Measurements from ENCODE around the gene ZNF512B. TPM values are rescaled to one million over a fixed set of nuclear protein-coding genes. Genes with fewer than 3 reads are reported as not detected.

The ZNF512B gene
- total RNA-seq, 1 donor from 2014 or later = 49.4 TPM

DNA sequence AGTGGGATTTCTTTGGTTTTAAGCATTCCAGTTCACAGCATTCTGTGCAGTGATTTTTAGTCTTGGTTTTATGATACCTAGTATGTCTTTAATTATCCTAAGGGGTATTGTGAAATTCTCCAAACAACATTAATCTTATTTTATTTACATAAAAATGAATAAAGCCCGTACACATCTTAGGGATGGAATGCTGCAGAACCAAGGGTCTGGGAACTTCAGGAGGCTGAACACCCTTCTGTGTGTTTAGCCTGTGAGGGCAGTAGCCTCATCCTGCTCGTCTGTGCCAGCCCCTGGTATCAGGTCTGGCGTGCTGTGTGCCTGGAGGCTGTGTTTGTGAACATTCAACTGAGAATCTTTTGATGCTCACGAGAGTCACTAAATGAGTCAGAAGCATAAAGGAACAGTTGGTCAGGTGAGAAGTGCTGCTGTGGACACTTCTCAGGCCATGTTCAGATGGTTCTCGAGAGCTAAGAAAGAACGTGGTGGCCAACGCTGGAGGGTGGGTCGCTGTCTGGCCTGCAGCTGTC lies 41.0 kb upstream of the ZNF512B start:
- no peak overlapping the region for H3K4me3 Mint-ChIP-seq (ENCODE audit: low read depth)
- H3K4me1 Mint-ChIP-seq (ENCODE audit: low read depth) = no peaks in the 10 kb centered on the region
- TF ChIP-seq, protein P1, sequence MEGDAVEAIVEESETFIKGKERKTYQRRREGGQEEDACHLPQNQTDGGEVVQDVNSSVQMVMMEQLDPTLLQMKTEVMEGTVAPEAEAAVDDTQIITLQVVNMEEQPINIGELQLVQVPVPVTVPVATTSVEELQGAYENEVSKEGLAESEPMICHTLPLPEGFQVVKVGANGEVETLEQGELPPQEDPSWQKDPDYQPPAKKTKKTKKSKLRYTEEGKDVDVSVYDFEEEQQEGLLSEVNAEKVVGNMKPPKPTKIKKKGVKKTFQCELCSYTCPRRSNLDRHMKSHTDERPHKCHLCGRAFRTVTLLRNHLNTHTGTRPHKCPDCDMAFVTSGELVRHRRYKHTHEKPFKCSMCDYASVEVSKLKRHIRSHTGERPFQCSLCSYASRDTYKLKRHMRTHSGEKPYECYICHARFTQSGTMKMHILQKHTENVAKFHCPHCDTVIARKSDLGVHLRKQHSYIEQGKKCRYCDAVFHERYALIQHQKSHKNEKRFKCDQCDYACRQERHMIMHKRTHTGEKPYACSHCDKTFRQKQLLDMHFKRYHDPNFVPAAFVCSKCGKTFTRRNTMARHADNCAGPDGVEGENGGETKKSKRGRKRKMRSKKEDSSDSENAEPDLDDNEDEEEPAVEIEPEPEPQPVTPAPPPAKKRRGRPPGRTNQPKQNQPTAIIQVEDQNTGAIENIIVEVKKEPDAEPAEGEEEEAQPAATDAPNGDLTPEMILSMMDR (IDR thresholded peaks at IDR 0.05; ENCODE audit: unreplicated experiment) = no peak
- DNase-seq (ENCODE audit: low spot score, unreplicated experiment) = no peak
- H3K27ac Mint-ChIP-seq = no peak overlapping the region
- no peaks in the 10 kb centered on the region for H3K9me3 Mint-ChIP-seq (ENCODE audit: low read depth)
- H3K36me3 Mint-ChIP-seq (ENCODE audit: insufficient read depth) = peaks cover 22% of the 10 kb centered on the region
- no peaks in the 10 kb centered on the region for H3K27me3 Mint-ChIP-seq

DNA sequence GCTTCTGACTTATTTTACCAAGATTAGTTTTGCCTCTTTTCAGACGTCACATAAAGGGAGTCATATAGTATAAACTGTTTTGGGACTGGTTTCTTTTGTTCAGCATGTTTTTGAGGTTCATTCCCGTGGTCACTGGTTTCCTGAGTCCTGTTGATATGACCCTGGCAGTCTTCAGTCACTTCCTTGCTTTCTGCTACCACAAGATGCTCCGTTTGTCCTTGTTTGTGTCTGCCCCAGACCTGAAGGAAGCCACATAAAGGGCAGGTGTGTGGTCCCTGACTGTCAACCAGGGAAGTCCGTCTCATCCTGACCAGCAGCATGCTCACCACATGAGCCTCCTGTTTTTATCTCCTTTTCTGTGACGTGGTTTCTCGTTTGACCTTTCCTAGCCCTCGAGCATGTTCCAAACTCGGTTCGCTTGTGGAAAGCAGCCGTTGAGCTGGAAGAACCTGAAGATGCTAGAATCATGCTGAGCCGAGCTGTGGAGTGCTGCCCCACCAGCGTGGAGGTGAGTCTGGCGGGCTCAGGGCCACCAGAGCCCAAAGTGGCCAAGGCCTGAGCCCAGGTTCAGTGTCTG lies 40.2 kb upstream of the ZNF512B start:
- TF ChIP-seq, protein P1 (IDR thresholded peaks at IDR 0.05; ENCODE audit: unreplicated experiment) = no peak
- Mint-ChIP-seq H3K4me3 (ENCODE audit: low read depth) (no peak overlapping the region), H3K36me3 (ENCODE audit: insufficient read depth) (peaks cover 27% of the 10 kb centered on the region), H3K4me1 (ENCODE audit: low read depth) (no peaks in the 10 kb centered on the region), H3K9me3 (ENCODE audit: low read depth) (no peaks in the 10 kb centered on the region), H3K27ac (no peak overlapping the region), H3K27me3 (no peaks in the 10 kb centered on the region)
- no peak for DNase-seq (ENCODE audit: low spot score, unreplicated experiment)

DNA sequence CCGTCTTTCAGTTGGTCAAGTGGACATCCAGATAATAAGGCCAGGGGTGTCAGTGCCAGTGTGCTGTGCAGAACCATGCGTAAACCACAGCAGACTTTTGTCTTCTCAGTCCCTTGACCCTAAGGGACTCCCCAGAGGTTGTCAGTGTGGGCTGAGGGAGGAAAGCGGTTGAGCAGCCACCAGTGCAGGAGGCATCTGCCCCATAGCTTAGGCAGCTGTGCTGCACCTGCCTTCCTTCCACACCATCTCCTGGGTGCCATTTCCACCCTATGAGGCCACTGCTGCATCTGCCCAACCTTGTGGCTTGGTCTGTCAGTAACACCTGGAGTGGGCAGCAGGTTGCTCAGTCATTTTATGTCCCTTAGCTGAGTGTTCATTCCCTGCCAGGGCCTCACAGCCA lies 37.2 kb upstream of the ZNF512B start:
- Mint-ChIP-seq H3K4me3 (ENCODE audit: low read depth) (no peak overlapping the region), H3K9me3 (ENCODE audit: low read depth) (no peaks in the 10 kb centered on the region), H3K4me1 (ENCODE audit: low read depth) (peaks cover 5% of the 10 kb centered on the region), H3K36me3 (ENCODE audit: insufficient read depth) (peaks cover 27% of the 10 kb centered on the region), H3K27me3 (no peaks in the 10 kb centered on the region), H3K27ac (no peak overlapping the region)
- DNase-seq (ENCODE audit: low spot score, unreplicated experiment) = no peak
- TF ChIP-seq, protein P1 (IDR thresholded peaks at IDR 0.05; ENCODE audit: unreplicated experiment) = no peak

DNA sequence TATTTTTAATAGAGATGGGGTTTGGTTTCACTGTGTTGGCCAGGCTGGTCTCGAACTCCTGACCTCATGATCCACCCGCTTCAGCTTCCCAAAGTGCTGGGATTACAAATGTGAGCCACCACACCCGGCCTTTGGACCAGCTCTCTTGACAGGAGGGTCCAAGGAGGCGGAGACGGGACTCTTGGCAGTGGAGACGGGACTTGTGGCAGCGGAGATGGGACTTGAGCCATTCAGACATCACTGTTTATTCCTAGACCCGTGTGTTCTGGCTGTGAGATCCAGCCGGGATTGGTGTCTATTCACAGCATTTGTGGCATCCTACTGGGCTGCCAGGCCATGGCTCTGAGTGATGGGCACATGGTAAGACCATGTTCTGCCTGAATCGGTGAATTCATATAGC lies 36.8 kb upstream of the ZNF512B start:
- no peak overlapping the region for H3K4me3 Mint-ChIP-seq (ENCODE audit: low read depth)
- DNase-seq (ENCODE audit: low spot score, unreplicated experiment) = no peak
- TF ChIP-seq, protein P1 (IDR thresholded peaks at IDR 0.05; ENCODE audit: unreplicated experiment) = no peak
- H3K9me3 Mint-ChIP-seq (ENCODE audit: low read depth) = no peaks in the 10 kb centered on the region
- H3K36me3 Mint-ChIP-seq (ENCODE audit: insufficient read depth) = peaks cover 29% of the 10 kb centered on the region
- no peak overlapping the region for H3K27ac Mint-ChIP-seq
- no peaks in the 10 kb centered on the region for H3K27me3 Mint-ChIP-seq
- peaks cover 5% of the 10 kb centered on the region for H3K4me1 Mint-ChIP-seq (ENCODE audit: low read depth)

DNA sequence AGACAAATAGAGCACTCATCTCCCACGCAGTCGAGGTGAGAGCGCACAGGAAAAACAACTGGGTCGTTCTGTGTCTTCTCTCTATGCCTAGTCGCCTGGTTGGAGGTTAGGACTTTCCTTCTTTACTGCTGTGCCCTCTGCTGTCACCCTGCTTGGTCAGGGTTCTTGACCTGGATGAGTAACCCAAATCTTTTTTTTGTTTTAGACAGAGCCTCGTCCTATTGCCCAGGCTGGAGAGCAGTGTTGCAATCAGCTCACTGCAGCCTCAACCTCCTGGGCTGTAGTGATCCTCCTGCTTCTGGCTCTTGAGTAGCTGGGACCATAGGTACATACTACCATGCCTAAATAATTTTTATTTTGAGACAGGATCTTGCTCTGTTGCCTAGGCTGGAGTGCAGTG lies 35.7 kb upstream of the ZNF512B start:
- Mint-ChIP-seq H3K4me3 (ENCODE audit: low read depth) (no peak overlapping the region), H3K9me3 (ENCODE audit: low read depth) (no peaks in the 10 kb centered on the region), H3K27ac (no peak overlapping the region), H3K36me3 (ENCODE audit: insufficient read depth) (peaks cover 30% of the 10 kb centered on the region), H3K27me3 (no peaks in the 10 kb centered on the region), H3K4me1 (ENCODE audit: low read depth) (peaks cover 5% of the 10 kb centered on the region)
- DNase-seq (ENCODE audit: low spot score, unreplicated experiment) = no peak
- TF ChIP-seq, protein P1 (IDR thresholded peaks at IDR 0.05; ENCODE audit: unreplicated experiment) = no peak

All from progenitor cell of endocrine pancreas (in vitro differentiated cells).